CD8-positive, alpha-beta memory T cell (primary cell): ENCODE data around the gene RPS2. TPM values are rescaled to one million over a fixed set of nuclear protein-coding genes. Genes with fewer than 3 reads are reported as not detected.
"Not testable (repeated sequence)": the region's sequence is repeated elsewhere in the genome, so short reads cannot be mapped to it uniquely, and the experiment has no call there.

ENCODE experiments used
- CTCF ChIA-PET: fragments of 350-600 bp; sonication (Branson Sonifier 250); formaldehyde crosslinking; loops from one replicate; lab custom pipeline; 2021; ENCODE audit warnings: antibody characterized with exemption; lab: Charles Lee
- POLR2A ChIA-PET: fragments of 350-600 bp; sonication (Branson Sonifier 250); formaldehyde crosslinking; loops from one replicate; lab custom pipeline; 2021; ENCODE audit warnings: antibody characterized with exemption; lab: Charles Lee
- DNase-seq, 5 donors: peaks; one replicate each; pipeline versions ENCODE4 v3.0.0 to v3.0.0-alpha.2; 2020 to 2022; ENCODE audit warnings: mixed read lengths in 1 of 5
- H3K27ac ChIP-seq: one replicate; pipeline ENCODE4 v1.7.0; 2013; ENCODE audit warnings: low read depth, mild to moderate bottlenecking, low read length, moderate library complexity
- H3K27me3 ChIP-seq: 2 replicates; pipeline ENCODE4 v1.7.0; 2013; ENCODE audit warnings: low read length, mild to moderate bottlenecking; ENCODE audit not compliant: insufficient read depth, poor library complexity, severe bottlenecking
- H3K36me3 ChIP-seq: 2 replicates; pipeline ENCODE4 v1.7.0; 2013; ENCODE audit warnings: mild to moderate bottlenecking, low read length, moderate library complexity; ENCODE audit not compliant: insufficient read depth
- H3K4me1 ChIP-seq: 2 replicates; pipeline ENCODE4 v1.7.0; 2013; ENCODE audit warnings: mild to moderate bottlenecking, low read length, moderate library complexity; ENCODE audit not compliant: insufficient read depth
- H3K4me3 ChIP-seq: 2 replicates; pipeline ENCODE4 v1.7.0; 2013; ENCODE audit warnings: mild to moderate bottlenecking, low read length
- H3K9me3 ChIP-seq: 2 replicates; pipeline ENCODE4 v1.7.0; 2013; ENCODE audit warnings: mild to moderate bottlenecking, low read length
- H3K27ac Mint-ChIP-seq, 8 donors: one replicate each; pipeline ENCODE4 v1.8.0; 2020 to 2021; ENCODE audit warnings: mixed read lengths in 8 of 8, mild to moderate bottlenecking in 6 of 8, inconsistent platforms in 3 of 8, moderate library complexity in 3 of 8
- H3K27me3 Mint-ChIP-seq, 2 donors: one replicate each; pipeline ENCODE4 v1.8.0; 2020 to 2021; ENCODE audit warnings: mixed read lengths in 2 of 2, mild to moderate bottlenecking in 1 of 2, moderate library complexity in 1 of 2
- H3K36me3 Mint-ChIP-seq, 3 donors: one replicate each; pipeline ENCODE4 v1.8.0; 2020 to 2021; ENCODE audit warnings: mixed read lengths in 3 of 3, inconsistent platforms in 1 of 3, mild to moderate bottlenecking in 1 of 3
- H3K4me1 Mint-ChIP-seq, 3 donors: one replicate each; pipeline ENCODE4 v1.8.0; 2020 to 2021; ENCODE audit warnings: mixed read lengths in 3 of 3, inconsistent platforms in 1 of 3, mild to moderate bottlenecking in 1 of 3
- H3K4me3 Mint-ChIP-seq, 7 donors: one replicate each; pipeline ENCODE4 v1.8.0; 2020 to 2021; ENCODE audit warnings: mixed read lengths in 7 of 7, mild to moderate bottlenecking in 6 of 7, moderate library complexity in 4 of 7, inconsistent platforms in 2 of 7
- H3K9me3 Mint-ChIP-seq, 5 donors: one replicate each; pipeline ENCODE4 v1.8.0; 2020 to 2022; ENCODE audit warnings: mixed read lengths in 5 of 5, mild to moderate bottlenecking in 3 of 5, moderate library complexity in 2 of 5, inconsistent platforms in 1 of 5
- polyA plus RNA-seq: library from polyadenylated mRNA; unstranded; fragments of 300-500 nt; fragmentation: Illumina TruSeq; gene quantifications from one replicate; pipeline ENCODE4 v1.2.3, GENCODE V29; 2021
- total RNA-seq, 2 experiments: library from RNA; stranded (reverse); gene quantifications; one replicate each; pipeline ENCODE4 v1.2.3, GENCODE V29; 2021

The RPS2 gene
- total RNA-seq (1,000 to 10,000 TPM; 5,023 to 5,213 TPM), polyA plus RNA-seq (5,049 TPM)

DNA sequence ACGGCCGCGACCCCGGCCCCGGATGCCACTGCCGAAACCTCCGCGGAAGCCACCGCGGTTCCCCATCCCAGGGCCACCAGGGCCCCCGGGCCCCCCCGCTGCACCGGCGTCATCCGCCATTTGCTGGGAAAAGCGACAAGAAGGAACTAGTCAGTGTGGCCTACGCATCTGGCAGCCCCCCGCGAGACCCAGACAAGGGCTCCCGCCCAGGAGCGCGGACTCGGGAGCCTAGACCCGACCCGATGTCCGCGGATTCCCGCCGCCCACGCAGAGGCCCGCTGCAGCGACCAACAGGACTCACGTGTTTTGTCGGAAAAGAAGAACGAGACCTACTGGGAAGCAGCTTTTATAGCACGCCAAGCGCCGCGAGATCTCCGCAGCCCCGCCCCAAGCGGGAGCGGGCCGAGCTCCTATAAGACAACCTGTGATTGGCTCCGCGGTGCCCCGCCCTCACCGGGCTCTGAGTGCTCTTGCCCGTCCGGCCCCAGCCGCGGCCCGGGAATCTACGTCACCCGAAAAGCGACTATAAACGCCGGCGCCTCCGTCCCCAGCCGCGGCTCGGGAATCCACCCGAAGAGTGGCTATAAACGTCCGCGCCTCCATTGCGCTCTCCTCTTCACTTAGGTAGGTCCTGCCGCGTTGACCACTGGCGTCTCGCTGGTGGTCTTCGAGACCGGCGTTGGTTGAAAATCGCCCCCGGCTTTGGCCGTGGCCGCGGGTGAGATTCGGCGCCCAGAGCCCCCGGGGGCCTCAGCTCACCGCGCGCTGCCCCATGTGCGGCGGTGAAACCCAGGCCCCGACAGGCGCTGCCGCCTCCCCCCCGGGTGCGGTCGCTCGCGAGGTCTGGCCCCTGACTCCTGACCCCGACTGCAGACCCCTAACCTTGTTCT, at the start of gene RPS2:
Gene RPS2 (minus strand): TSS at position 321 of the 890 bp plus-strand sequence. CDS start 201 bp downstream, at position 120.
- Histone ChIP-seq H3K4me3 (peak within 1 kb of the TSS; percentile 86), H3K36me3 (peaks cover 24% of the 10 kb centered on the region), H3K4me1 (peaks cover 50% of the 10 kb centered on the region), H3K9me3 (no peaks in the 10 kb centered on the region), H3K27ac (peak within 1 kb of the TSS; percentile 93), H3K27me3 (no peaks in the 10 kb centered on the region)
- Mint-ChIP-seq H3K9me3 (no peaks in the 10 kb centered on the region), H3K27me3 (peaks cover 0 to 1% of the 10 kb centered on the region in 2 donors), H3K36me3 (peaks cover 0 to 50% (median 8%) of the 10 kb centered on the region in 3 donors), H3K27ac (peak within 1 kb of the TSS; percentile 95 to 99 (median 98)), H3K4me3 (peak within 1 kb of the TSS; percentile 85 to 99 (median 94)), H3K4me1 (peaks cover 43 to 52% (median 50%) of the 10 kb centered on the region in 3 donors)
- ChIA-PET POLR2A (interaction anchor here (0.6 to 3.2 kb wide), 24 partner anchors 9 to 788 kb away, joined by 3 to 35 read pairs (median 4); partner anchors contain the start of genes GFER, MLST8, MSRB1 and NUBP2), CTCF (interaction anchor here (0.6 to 2.9 kb wide), 6 partner anchors 18 to 190 kb away, joined by 3 to 8 read pairs (median 4); partner anchors contain the start of genes NUBP2, SPSB3 and TRAF7)
- peak; percentile 96 to 100 (median 98) for DNase-seq

DNA sequence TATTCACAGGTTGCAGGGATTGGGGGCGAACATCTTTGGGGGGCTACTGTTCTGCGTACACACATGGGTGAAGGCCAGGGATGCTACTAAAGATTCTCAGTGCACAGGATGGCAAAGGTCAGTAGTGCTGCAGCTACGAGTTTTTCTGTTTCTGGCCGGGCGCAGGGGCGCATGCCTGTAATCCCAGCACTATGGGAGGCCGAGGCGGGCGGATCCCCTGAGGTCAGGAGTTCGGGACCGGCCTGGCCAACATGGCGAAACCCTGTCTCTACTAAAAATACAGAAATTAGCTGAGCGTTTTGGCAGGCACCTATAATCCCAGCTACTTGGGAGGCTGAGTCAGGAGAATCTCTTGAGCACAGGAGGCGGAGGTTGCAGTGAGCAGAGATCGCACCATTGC, 48.9 kb upstream of the RPS2 start:
- Histone ChIP-seq H3K4me1 (peaks cover 14% of the 10 kb centered on the region), H3K9me3 (no peaks in the 10 kb centered on the region), H3K4me3 (no peak overlapping the region), H3K36me3 (no peaks in the 10 kb centered on the region), H3K27ac (no peak overlapping the region), H3K27me3 (no peaks in the 10 kb centered on the region)
- Mint-ChIP-seq H3K27me3 (peaks cover 3% of the 10 kb centered on the region in 2 donors), H3K4me3 (no peak overlapping the region), H3K36me3 (peaks cover 0 to 4% (median 0%) of the 10 kb centered on the region in 3 donors), H3K27ac (no peak overlapping the region), H3K4me1 (peaks cover 10 to 13% (median 12%) of the 10 kb centered on the region in 3 donors), H3K9me3 (no peaks in the 10 kb centered on the region)
- POLR2A ChIA-PET, result no interaction called here
- CTCF ChIA-PET, result interaction anchor here (0.8 to 2.0 kb wide), 4 partner anchors 9 to 127 kb away, joined by 3 to 10 read pairs (median 4); no protein-coding TSS in a partner anchor
- no peak for DNase-seq

DNA sequence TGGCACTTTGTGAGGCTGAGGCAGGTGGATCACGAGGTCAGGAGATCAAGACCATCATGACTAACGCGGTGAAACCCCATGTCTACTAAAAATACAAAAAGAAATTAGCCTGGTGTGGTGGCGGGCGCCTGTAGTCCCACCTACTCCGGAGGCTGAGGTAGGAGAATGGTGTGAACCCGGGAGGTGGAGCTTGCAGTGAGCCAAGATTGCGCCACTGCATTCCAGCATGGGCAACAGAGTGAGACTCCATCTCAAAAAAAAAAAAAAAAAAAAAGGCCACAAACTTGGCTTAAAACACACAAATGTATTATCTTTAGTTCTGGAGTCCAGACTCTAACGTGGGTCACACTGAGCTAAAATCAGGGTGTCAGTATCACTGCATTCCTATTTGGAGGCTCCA, 47.1 kb upstream of the RPS2 start:
- peaks cover 24 to 31% (median 24%) of the 10 kb centered on the region in 3 donors for H3K4me1 Mint-ChIP-seq
- H3K4me3 Mint-ChIP-seq, result peak overlapping the region in 1 of 7 donors; percentile 75
- H3K36me3 ChIP-seq, H3K27me3 Mint-ChIP-seq, H3K9me3 Mint-ChIP-seq, H3K36me3 Mint-ChIP-seq, H3K27ac ChIP-seq, H3K27me3 ChIP-seq, H3K9me3 ChIP-seq, H3K4me3 ChIP-seq, DNase-seq: not testable (repeated sequence)
- CTCF ChIA-PET, result interaction anchor here (1.1 to 1.5 kb wide), 3 partner anchors 11 to 141 kb away, joined by 3 to 7 read pairs (median 4); no protein-coding TSS in a partner anchor
- peak overlapping the region in 4 of 8 donors; percentile 17 to 74 (median 40) for H3K27ac Mint-ChIP-seq
- POLR2A ChIA-PET, result interaction anchor here (0.7 kb wide), 1 partner anchor 51 kb away, joined by 3 read pairs; no protein-coding TSS in a partner anchor
- peaks cover 32% of the 10 kb centered on the region for H3K4me1 ChIP-seq

DNA sequence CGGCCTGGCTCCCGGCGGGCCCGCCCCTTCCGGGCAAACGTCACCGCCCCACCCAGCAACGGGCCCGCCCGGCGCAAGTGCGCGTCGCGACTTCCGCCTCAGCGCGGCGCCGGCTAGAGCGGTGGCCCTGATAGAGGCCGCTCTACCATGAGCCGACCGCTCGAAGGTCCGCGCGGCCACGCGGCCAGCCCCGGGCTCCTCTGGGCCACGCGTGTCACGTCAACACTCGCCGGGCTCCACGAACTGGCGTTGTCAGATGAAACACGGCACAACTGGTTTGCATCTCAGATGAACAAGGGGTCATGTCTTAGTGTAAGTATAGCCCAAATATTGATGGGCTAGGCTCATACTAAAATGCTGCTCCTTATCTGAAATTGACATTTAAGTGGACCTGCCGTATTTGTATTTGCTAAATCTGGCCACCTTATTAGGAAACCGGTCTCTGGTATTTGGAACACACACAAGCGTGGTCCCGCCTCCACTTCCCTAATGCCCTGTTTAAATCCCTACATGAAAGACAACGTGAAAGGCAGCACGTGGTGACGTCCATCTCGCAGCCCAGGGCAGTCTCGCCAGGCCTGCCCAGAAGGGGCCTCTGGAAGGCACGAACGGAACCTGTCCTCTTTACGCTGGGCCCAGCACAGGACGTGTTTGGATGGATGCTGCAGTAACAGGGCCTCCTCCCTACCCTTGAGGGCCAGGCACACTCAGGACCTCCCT, 45.3 kb upstream of the RPS2 start, which contains the start of gene ZNF598:
Gene ZNF598 (minus strand): TSS at position 31 of the 720 bp plus-strand sequence.
- H3K9me3 ChIP-seq, result no peaks in the 10 kb centered on the region
- Mint-ChIP-seq H3K27ac (peak within 1 kb of the TSS; percentile 95 to 100 (median 98)), H3K27me3 (no peaks in the 10 kb centered on the region), H3K36me3 (peaks cover 0 to 12% (median 0%) of the 10 kb centered on the region in 3 donors), H3K4me1 (peaks cover 28 to 46% (median 30%) of the 10 kb centered on the region in 3 donors), H3K9me3 (no peaks in the 10 kb centered on the region), H3K4me3 (peak within 1 kb of the TSS; percentile 90 to 96 (median 92))
- H3K4me3 ChIP-seq, result peak within 1 kb of the TSS; percentile 98
- H3K36me3 ChIP-seq, result no peaks in the 10 kb centered on the region
- ChIA-PET CTCF (no interaction called here), POLR2A (no interaction called here)
- DNase-seq, result peak; percentile 73 to 85 (median 76)
- peaks cover 34% of the 10 kb centered on the region for H3K4me1 ChIP-seq
- peak within 1 kb of the TSS; percentile 95 for H3K27ac ChIP-seq
- H3K27me3 ChIP-seq, result no peaks in the 10 kb centered on the region

DNA sequence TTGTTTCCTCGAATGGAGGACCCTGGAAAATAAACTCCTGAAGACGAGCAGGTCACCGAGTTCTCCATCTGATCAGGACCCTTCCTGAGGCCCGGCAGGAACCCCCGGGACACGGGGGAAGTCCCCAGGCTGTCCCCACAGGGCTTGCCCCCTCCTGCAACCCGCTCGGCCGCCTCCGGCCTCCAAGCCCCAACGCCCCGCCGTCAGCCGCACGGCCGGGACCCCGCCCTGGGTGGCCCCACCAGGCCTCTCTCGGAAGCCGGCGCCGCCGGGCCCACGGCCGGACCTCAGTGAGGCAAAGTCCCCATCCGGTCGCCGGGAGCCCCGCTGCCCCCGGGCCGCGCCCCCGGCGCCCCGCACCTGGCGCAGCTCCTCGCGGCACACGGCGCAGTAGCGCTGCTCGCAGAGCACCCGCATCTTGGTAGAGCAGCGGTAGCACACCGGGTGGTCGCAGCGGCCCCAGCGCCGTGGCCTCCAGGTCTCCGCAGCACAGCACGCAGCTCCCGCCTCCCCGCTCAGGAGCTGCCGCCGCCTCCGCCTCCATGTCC, 44.6 kb upstream of the RPS2 start:
- H3K4me3 ChIP-seq, result peak overlapping the region; percentile 69
- no peaks in the 10 kb centered on the region for H3K27me3 ChIP-seq
- ChIA-PET POLR2A (interaction anchor here (0.7 to 1.0 kb wide), 3 partner anchors 15 to 45 kb away, joined by 3 to 4 read pairs (median 4); partner anchors contain the start of gene RPS2), CTCF (no interaction called here)
- Mint-ChIP-seq H3K27me3 (no peaks in the 10 kb centered on the region), H3K27ac (peak overlapping the region; percentile 62 to 100 (median 92)), H3K4me3 (peak overlapping the region; percentile 74 to 93 (median 88)), H3K36me3 (peaks cover 0 to 14% (median 0%) of the 10 kb centered on the region in 3 donors), H3K9me3 (no peaks in the 10 kb centered on the region), H3K4me1 (peaks cover 28 to 51% (median 30%) of the 10 kb centered on the region in 3 donors)
- peaks cover 38% of the 10 kb centered on the region for H3K4me1 ChIP-seq
- no peaks in the 10 kb centered on the region for H3K9me3 ChIP-seq
- peak overlapping the region; percentile 79 for H3K27ac ChIP-seq
- peak in 1 of 5 donors; percentile 26 for DNase-seq
- H3K36me3 ChIP-seq, result no peaks in the 10 kb centered on the region

DNA sequence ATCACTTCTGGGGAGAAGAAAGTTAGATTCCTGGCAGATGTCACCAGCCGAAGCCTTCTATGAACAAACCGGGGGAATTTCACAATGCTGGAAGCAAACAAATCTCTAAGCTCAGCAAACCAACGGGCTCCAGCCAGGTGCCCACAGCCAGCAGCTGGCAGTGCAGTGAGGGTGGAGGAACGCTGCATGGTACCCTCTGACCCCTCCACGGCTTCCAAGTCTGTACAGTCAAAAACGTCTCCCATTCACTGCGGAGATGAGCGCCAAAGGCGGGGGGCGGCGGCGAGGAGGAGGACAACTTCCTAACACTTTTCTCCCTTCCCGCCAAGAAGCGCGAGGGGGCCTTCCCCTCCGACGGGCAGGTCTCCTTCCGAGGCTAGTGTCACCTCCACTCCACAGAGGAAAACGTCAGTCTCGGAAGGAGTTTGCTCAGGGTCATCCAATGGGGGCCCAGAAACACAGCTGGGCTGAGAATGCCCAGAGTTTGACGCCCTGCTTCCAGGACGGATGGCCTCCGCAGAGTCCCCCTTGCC, 44.1 kb upstream of the RPS2 start:
- Mint-ChIP-seq H3K4me1 (peaks cover 28 to 56% (median 30%) of the 10 kb centered on the region in 3 donors), H3K36me3 (peaks cover 0 to 14% (median 0%) of the 10 kb centered on the region in 3 donors), H3K9me3 (no peaks in the 10 kb centered on the region), H3K27me3 (no peaks in the 10 kb centered on the region), H3K27ac (peak overlapping the region; percentile 62 to 97 (median 92)), H3K4me3 (peak overlapping the region; percentile 74 to 93 (median 88))
- CTCF ChIA-PET, result interaction anchor here (1.2 kb wide), 1 partner anchor 14 kb away, joined by 3 read pairs; no protein-coding TSS in a partner anchor
- H3K27ac ChIP-seq, result peak overlapping the region; percentile 79
- peaks cover 42% of the 10 kb centered on the region for H3K4me1 ChIP-seq
- POLR2A ChIA-PET, result interaction anchor here (0.7 to 1.1 kb wide), 4 partner anchors 15 to 44 kb away, joined by 3 to 4 read pairs (median 4); partner anchors contain the start of gene RPS2
- H3K9me3 ChIP-seq, result no peaks in the 10 kb centered on the region
- DNase-seq, result peak in 2 of 5 donors; percentile 31 to 35
- H3K36me3 ChIP-seq, result no peaks in the 10 kb centered on the region
- H3K27me3 ChIP-seq, result no peaks in the 10 kb centered on the region
- H3K4me3 ChIP-seq, result peak overlapping the region; percentile 69
